C4-2B (cell line): ENCODE results near the gene SLC24A3.

Experiments used
- CTCF ChIP-seq: fragments of 450-650 bp; conservative IDR thresholded peaks from 2 replicates; pipeline ENCODE4 v1.5.1; 2017; ENCODE audit warnings: mild to moderate bottlenecking
- ZFX ChIP-seq: fragments of 450-650 bp; IDR thresholded peaks from 2 replicates; pipeline ENCODE4 v1.6.1; 2017

GRCh38 chr20:19738951-19739350 lies 526.5 kb downstream of the SLC24A3 start:
- TF ChIP-seq ZFX (no peak), CTCF (no peak)
